ENCODE data around the gene DNAJC15.

DNA sequence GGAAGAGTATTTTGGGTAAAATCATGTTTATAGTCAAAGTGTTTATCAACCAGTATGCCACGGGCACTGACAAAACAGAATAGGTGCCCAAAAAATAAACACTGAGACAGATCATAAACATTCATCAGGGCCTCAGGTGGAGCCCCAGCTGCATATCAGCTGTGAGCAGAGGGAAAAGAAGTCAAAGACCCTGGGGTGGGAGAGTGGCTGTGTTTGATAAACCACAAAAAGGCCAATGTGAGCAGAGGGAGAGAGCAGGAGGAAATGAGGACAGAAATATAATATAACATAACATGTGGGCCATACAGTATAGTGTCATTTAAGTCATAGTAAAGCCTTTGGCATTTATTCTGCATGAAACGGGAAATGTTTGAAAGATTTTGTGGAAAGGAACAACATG is 21.4 kb upstream of the DNAJC15 start:
- TF ChIP-seq, protein P1, sequence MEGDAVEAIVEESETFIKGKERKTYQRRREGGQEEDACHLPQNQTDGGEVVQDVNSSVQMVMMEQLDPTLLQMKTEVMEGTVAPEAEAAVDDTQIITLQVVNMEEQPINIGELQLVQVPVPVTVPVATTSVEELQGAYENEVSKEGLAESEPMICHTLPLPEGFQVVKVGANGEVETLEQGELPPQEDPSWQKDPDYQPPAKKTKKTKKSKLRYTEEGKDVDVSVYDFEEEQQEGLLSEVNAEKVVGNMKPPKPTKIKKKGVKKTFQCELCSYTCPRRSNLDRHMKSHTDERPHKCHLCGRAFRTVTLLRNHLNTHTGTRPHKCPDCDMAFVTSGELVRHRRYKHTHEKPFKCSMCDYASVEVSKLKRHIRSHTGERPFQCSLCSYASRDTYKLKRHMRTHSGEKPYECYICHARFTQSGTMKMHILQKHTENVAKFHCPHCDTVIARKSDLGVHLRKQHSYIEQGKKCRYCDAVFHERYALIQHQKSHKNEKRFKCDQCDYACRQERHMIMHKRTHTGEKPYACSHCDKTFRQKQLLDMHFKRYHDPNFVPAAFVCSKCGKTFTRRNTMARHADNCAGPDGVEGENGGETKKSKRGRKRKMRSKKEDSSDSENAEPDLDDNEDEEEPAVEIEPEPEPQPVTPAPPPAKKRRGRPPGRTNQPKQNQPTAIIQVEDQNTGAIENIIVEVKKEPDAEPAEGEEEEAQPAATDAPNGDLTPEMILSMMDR (IDR thresholded peaks at IDR 0.05; ENCODE audit: control extremely low read depth in 1 of 3, insufficient read depth in 1 of 3, low read depth in 1 of 3, low read length in 3 of 3) = no peak
- no peak for TF ChIP-seq POLR2A (IDR thresholded peaks at IDR 0.05; ENCODE audit: control extremely low read depth in 1 of 2, low read depth in 2 of 2, low read length in 2 of 2)
- no peak for TF ChIP-seq PHF8 (conservative IDR thresholded peaks at IDR 0.05; ENCODE audit: low read depth, low read length)
- no peak for TF ChIP-seq EZH2 (IDR thresholded peaks at IDR 0.05; ENCODE audit: low read depth, low read length, severe bottlenecking)
- no peak for TF ChIP-seq GTF2F1 (IDR thresholded peaks at IDR 0.05; ENCODE audit: borderline replicate concordance, low read depth, low read length)
- TF ChIP-seq, protein P2, sequence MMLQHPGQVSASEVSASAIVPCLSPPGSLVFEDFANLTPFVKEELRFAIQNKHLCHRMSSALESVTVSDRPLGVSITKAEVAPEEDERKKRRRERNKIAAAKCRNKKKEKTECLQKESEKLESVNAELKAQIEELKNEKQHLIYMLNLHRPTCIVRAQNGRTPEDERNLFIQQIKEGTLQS (IDR thresholded peaks at IDR 0.05; ENCODE audit: insufficient read depth, low read depth, low read length) = no peak
- no peak for TF ChIP-seq ZNF274 (IDR thresholded peaks at IDR 0.05; ENCODE audit: borderline replicate concordance, extremely low read depth, low read length)
- TF ChIP-seq TAF1 (IDR thresholded peaks at IDR 0.05; ENCODE audit: low read depth, low read length) = no peak
- no peak for TF ChIP-seq EGR1 (IDR thresholded peaks at IDR 0.05; ENCODE audit: borderline replicate concordance, low read depth, low read length)
